SKM-1 treated with dmso at 0.1 percent for 144 hours (cell line): ENCODE measurements around the gene CLIP1.
"Not testable (repeated sequence)": the region's sequence is repeated elsewhere in the genome, so short reads cannot be mapped to it uniquely, and the experiment has no call there.

Experiments used
- DNase-seq: peaks from one replicate; lab custom pipeline; 2025; ENCODE audit not compliant: unreplicated experiment; lab: John Stamatoyannopoulos, UW

Gene CLIP1

GRCh38 chr12:122421821-122422729, at the start of gene CLIP1:
CLIP1 (minus strand) TSS chr12:122422669; CDS start chr12:122380452, 42,217 bp downstream.
- peak; percentile 33 for DNase-seq

- peak; percentile 5 for DNase-seq
Measured at GRCh38 chr12:122471324-122472226, 49.1 kb upstream of the CLIP1 start.

- DNase-seq: not testable (repeated sequence)
Measured at GRCh38 chr12:122470576-122470975, 48.1 kb upstream of the CLIP1 start.

GRCh38 chr12:122469856-122470255, 47.4 kb upstream of the CLIP1 start:
- not testable (repeated sequence) for DNase-seq

GRCh38 chr12:122467983-122468382, 45.5 kb upstream of the CLIP1 start:
- no peak for DNase-seq

GRCh38 chr12:122464317-122465042, 42.0 kb upstream of the CLIP1 start:
- not testable (repeated sequence) for DNase-seq

- DNase-seq: no peak
Measured at GRCh38 chr12:122460641-122461040, 38.2 kb upstream of the CLIP1 start.

- DNase-seq: no peak
Measured at GRCh38 chr12:122460061-122460460, 37.6 kb upstream of the CLIP1 start.

GRCh38 chr12:122459211-122459610, 36.7 kb upstream of the CLIP1 start:
- no peak for DNase-seq

- DNase-seq: no peak
Measured at GRCh38 chr12:122458105-122459035, 35.9 kb upstream of the CLIP1 start.

- DNase-seq: no peak
Measured at GRCh38 chr12:122457627-122458026, 35.2 kb upstream of the CLIP1 start.

GRCh38 chr12:122454739-122455138, 32.3 kb upstream of the CLIP1 start:
- DNase-seq: no peak

- DNase-seq: no peak
Measured at GRCh38 chr12:122454250-122454721, 31.8 kb upstream of the CLIP1 start.

- DNase-seq: no peak
Measured at GRCh38 chr12:122452701-122453285, 30.3 kb upstream of the CLIP1 start.

- peak; percentile 10 for DNase-seq
Measured at GRCh38 chr12:122449317-122449716, 26.8 kb upstream of the CLIP1 start.

- DNase-seq: not testable (repeated sequence)
Measured at GRCh38 chr12:122447825-122448224, 25.4 kb upstream of the CLIP1 start.

- DNase-seq: not testable (repeated sequence)
Measured at GRCh38 chr12:122446390-122446789, 23.9 kb upstream of the CLIP1 start.

GRCh38 chr12:122444071-122444470, 21.6 kb upstream of the CLIP1 start:
- not testable (repeated sequence) for DNase-seq

GRCh38 chr12:122438822-122439221, 16.4 kb upstream of the CLIP1 start:
- not testable (repeated sequence) for DNase-seq
